ENCODE data around the gene ACSL1. TPM values are rescaled to one million over a fixed set of nuclear protein-coding genes. Genes with fewer than 3 reads are reported as not detected.
A peak's percentile ranks its signal among the peaks of the same experiment; 100 is the strongest.

ACSL1 gene
- total and polyA plus RNA-seq, 9 donors: 32.8 to 51.9 (median 40.7) TPM

GRCh38 chr4:184806229-184806550 lies 19.6 kb downstream of the ACSL1 start:
- no peak for DNase-seq
- Histone ChIP-seq H3K36me3 (ENCODE audit: control insufficient read depth, insufficient read depth, low read length) (no peaks in the 10 kb centered on the region), H3K4me1 (ENCODE audit: control insufficient read depth, insufficient read depth, low read length) (peaks cover 47% of the 10 kb centered on the region), H3K4me3 (ENCODE audit: low read length) (no peak overlapping the region), H3K27me3 (ENCODE audit: control insufficient read depth, insufficient read depth, low read length) (no peaks in the 10 kb centered on the region), H3K9me3 (replicated peaks; ENCODE audit: control insufficient read depth, low read depth, low read length) (no peaks in the 10 kb centered on the region), H3K27ac (ENCODE audit: low read length) (no peak overlapping the region)
- WGBS (ENCODE audit: insufficient coverage): 83% methylated on average over 1 of the region's 2 CpGs

GRCh38 chr4:184805462-184806228 lies 20.1 kb downstream of the ACSL1 start:
- Histone ChIP-seq H3K4me1 (ENCODE audit: control insufficient read depth, insufficient read depth, low read length) (peaks cover 44% of the 10 kb centered on the region), H3K9me3 (replicated peaks; ENCODE audit: control insufficient read depth, low read depth, low read length) (no peaks in the 10 kb centered on the region), H3K27me3 (ENCODE audit: control insufficient read depth, insufficient read depth, low read length) (no peaks in the 10 kb centered on the region), H3K27ac (ENCODE audit: low read length) (peak overlapping the region; percentile 47), H3K36me3 (ENCODE audit: control insufficient read depth, insufficient read depth, low read length) (peaks cover 5% of the 10 kb centered on the region), H3K4me3 (ENCODE audit: low read length) (no peak overlapping the region)
- peak; percentile 71 for DNase-seq
- 80% methylated on average over 5 of the region's 11 CpGs for WGBS (ENCODE audit: insufficient coverage)

GRCh38 chr4:184804621-184805020 lies 21.1 kb downstream of the ACSL1 start:
- H3K4me1 ChIP-seq (ENCODE audit: control insufficient read depth, insufficient read depth, low read length): peaks cover 43% of the 10 kb centered on the region
- no peaks in the 10 kb centered on the region for H3K27me3 ChIP-seq (ENCODE audit: control insufficient read depth, insufficient read depth, low read length)
- H3K36me3 ChIP-seq (ENCODE audit: control insufficient read depth, insufficient read depth, low read length): peaks cover 5% of the 10 kb centered on the region
- H3K9me3 ChIP-seq (replicated peaks; ENCODE audit: control insufficient read depth, low read depth, low read length): no peaks in the 10 kb centered on the region
- WGBS (ENCODE audit: insufficient coverage): 100% methylated on average over 2 of the region's 5 CpGs
- no peak overlapping the region for H3K4me3 ChIP-seq (ENCODE audit: low read length)
- DNase-seq: no peak
- no peak overlapping the region for H3K27ac ChIP-seq (ENCODE audit: low read length)

GRCh38 chr4:184803874-184804273 lies 21.9 kb downstream of the ACSL1 start:
- H3K4me3 ChIP-seq (ENCODE audit: low read length): no peak overlapping the region
- H3K4me1 ChIP-seq (ENCODE audit: control insufficient read depth, insufficient read depth, low read length): peaks cover 43% of the 10 kb centered on the region
- no peaks in the 10 kb centered on the region for H3K27me3 ChIP-seq (ENCODE audit: control insufficient read depth, insufficient read depth, low read length)
- H3K27ac ChIP-seq (ENCODE audit: low read length): no peak overlapping the region
- no peaks in the 10 kb centered on the region for H3K9me3 ChIP-seq (replicated peaks; ENCODE audit: control insufficient read depth, low read depth, low read length)
- H3K36me3 ChIP-seq (ENCODE audit: control insufficient read depth, insufficient read depth, low read length): peaks cover 5% of the 10 kb centered on the region
- no peak for DNase-seq
- WGBS (ENCODE audit: insufficient coverage): no CpG with 5 or more reads among the region's 4 CpGs

- H3K4me3 ChIP-seq (ENCODE audit: low read length): no peak overlapping the region
- peaks cover 37% of the 10 kb centered on the region for H3K4me1 ChIP-seq (ENCODE audit: control insufficient read depth, insufficient read depth, low read length)
- H3K9me3 ChIP-seq (replicated peaks; ENCODE audit: control insufficient read depth, low read depth, low read length): no peaks in the 10 kb centered on the region
- no peak overlapping the region for H3K27ac ChIP-seq (ENCODE audit: low read length)
- no peak for DNase-seq
- H3K27me3 ChIP-seq (ENCODE audit: control insufficient read depth, insufficient read depth, low read length): no peaks in the 10 kb centered on the region
- peaks cover 5% of the 10 kb centered on the region for H3K36me3 ChIP-seq (ENCODE audit: control insufficient read depth, insufficient read depth, low read length)
- WGBS (ENCODE audit: insufficient coverage): 96% methylated on average over 12 of the region's 16 CpGs
These were observed 22.6 kb downstream of the ACSL1 start for GRCh38 chr4:184803133-184803532.

GRCh38 chr4:184802697-184803015 lies 23.1 kb downstream of the ACSL1 start:
- Histone ChIP-seq H3K27ac (ENCODE audit: low read length) (no peak overlapping the region), H3K4me1 (ENCODE audit: control insufficient read depth, insufficient read depth, low read length) (peaks cover 34% of the 10 kb centered on the region)
- DNase-seq: peak; percentile 59

GRCh38 chr4:184801781-184802696 lies 23.7 kb downstream of the ACSL1 start:
- peak; percentile 58 for DNase-seq
- Histone ChIP-seq H3K27ac (ENCODE audit: low read length) (no peak overlapping the region), H3K36me3 (ENCODE audit: control insufficient read depth, insufficient read depth, low read length) (peaks cover 13% of the 10 kb centered on the region), H3K9me3 (replicated peaks; ENCODE audit: control insufficient read depth, low read depth, low read length) (no peaks in the 10 kb centered on the region), H3K27me3 (ENCODE audit: control insufficient read depth, insufficient read depth, low read length) (no peaks in the 10 kb centered on the region), H3K4me3 (ENCODE audit: low read length) (no peak overlapping the region), H3K4me1 (ENCODE audit: control insufficient read depth, insufficient read depth, low read length) (peaks cover 31% of the 10 kb centered on the region)
- 53% methylated on average over 3 of the region's 10 CpGs for WGBS (ENCODE audit: insufficient coverage)

More at GRCh38 chr4:184802697-184803015, 23.1 kb downstream of the ACSL1 start:
- no peaks in the 10 kb centered on the region for H3K9me3 ChIP-seq (replicated peaks; ENCODE audit: control insufficient read depth, low read depth, low read length)
- 21% methylated on average over 7 of the region's 9 CpGs for whole genome bisulfite sequencing (ENCODE audit: insufficient coverage)
- peaks cover 7% of the 10 kb centered on the region for H3K36me3 ChIP-seq (ENCODE audit: control insufficient read depth, insufficient read depth, low read length)
- H3K4me3 ChIP-seq (ENCODE audit: low read length): no peak overlapping the region
- H3K27me3 ChIP-seq (ENCODE audit: control insufficient read depth, insufficient read depth, low read length): no peaks in the 10 kb centered on the region

GRCh38 chr4:184798504-184798903 lies 27.3 kb downstream of the ACSL1 start:
- 93% methylated on average over 5 of the region's 7 CpGs for WGBS (ENCODE audit: insufficient coverage)
- Histone ChIP-seq H3K36me3 (ENCODE audit: control insufficient read depth, insufficient read depth, low read length) (peaks cover 13% of the 10 kb centered on the region), H3K27me3 (ENCODE audit: control insufficient read depth, insufficient read depth, low read length) (no peaks in the 10 kb centered on the region), H3K27ac (ENCODE audit: low read length) (no peak overlapping the region), H3K9me3 (replicated peaks; ENCODE audit: control insufficient read depth, low read depth, low read length) (no peaks in the 10 kb centered on the region), H3K4me3 (ENCODE audit: low read length) (no peak overlapping the region), H3K4me1 (ENCODE audit: control insufficient read depth, insufficient read depth, low read length) (peaks cover 15% of the 10 kb centered on the region)
- no peak for DNase-seq

- no peak for DNase-seq
- 87% methylated on average over 7 of the region's 9 CpGs for WGBS (ENCODE audit: insufficient coverage)
- no peak overlapping the region for H3K4me3 ChIP-seq (ENCODE audit: low read length)
These were observed 28.9 kb downstream of the ACSL1 start for GRCh38 chr4:184796906-184797305.

GRCh38 chr4:184795214-184795844 lies 30.4 kb downstream of the ACSL1 start:
- Histone ChIP-seq H3K4me1 (ENCODE audit: control insufficient read depth, insufficient read depth, low read length) (no peaks in the 10 kb centered on the region), H3K27ac (ENCODE audit: low read length) (no peak overlapping the region), H3K9me3 (replicated peaks; ENCODE audit: control insufficient read depth, low read depth, low read length) (no peaks in the 10 kb centered on the region), H3K4me3 (ENCODE audit: low read length) (no peak overlapping the region), H3K36me3 (ENCODE audit: control insufficient read depth, insufficient read depth, low read length) (peaks cover 10% of the 10 kb centered on the region), H3K27me3 (ENCODE audit: control insufficient read depth, insufficient read depth, low read length) (no peaks in the 10 kb centered on the region)
- 96% methylated on average over 5 of the region's 9 CpGs for WGBS (ENCODE audit: insufficient coverage)
- DNase-seq: no peak

More at GRCh38 chr4:184796906-184797305, 28.9 kb downstream of the ACSL1 start:
- Histone ChIP-seq H3K27me3 (ENCODE audit: control insufficient read depth, insufficient read depth, low read length) (no peaks in the 10 kb centered on the region), H3K36me3 (ENCODE audit: control insufficient read depth, insufficient read depth, low read length) (peaks cover 13% of the 10 kb centered on the region), H3K9me3 (replicated peaks; ENCODE audit: control insufficient read depth, low read depth, low read length) (no peaks in the 10 kb centered on the region), H3K4me1 (ENCODE audit: control insufficient read depth, insufficient read depth, low read length) (peaks cover 2% of the 10 kb centered on the region), H3K27ac (ENCODE audit: low read length) (no peak overlapping the region)

Data from muscle of leg (tissue), 11 donors.